DMS79 treated with DMSO at 0.1 percent for 48 hours (cell line): Measurements from ENCODE around the gene TADA2B.

ENCODE experiments used
- DNase-seq: peaks from one replicate; lab custom pipeline; 2025; lab: John Stamatoyannopoulos, UW

TADA2B gene, protein sequence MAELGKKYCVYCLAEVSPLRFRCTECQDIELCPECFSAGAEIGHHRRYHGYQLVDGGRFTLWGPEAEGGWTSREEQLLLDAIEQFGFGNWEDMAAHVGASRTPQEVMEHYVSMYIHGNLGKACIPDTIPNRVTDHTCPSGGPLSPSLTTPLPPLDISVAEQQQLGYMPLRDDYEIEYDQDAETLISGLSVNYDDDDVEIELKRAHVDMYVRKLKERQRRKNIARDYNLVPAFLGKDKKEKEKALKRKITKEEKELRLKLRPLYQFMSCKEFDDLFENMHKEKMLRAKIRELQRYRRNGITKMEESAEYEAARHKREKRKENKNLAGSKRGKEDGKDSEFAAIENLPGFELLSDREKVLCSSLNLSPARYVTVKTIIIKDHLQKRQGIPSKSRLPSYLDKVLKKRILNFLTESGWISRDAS

DNA sequence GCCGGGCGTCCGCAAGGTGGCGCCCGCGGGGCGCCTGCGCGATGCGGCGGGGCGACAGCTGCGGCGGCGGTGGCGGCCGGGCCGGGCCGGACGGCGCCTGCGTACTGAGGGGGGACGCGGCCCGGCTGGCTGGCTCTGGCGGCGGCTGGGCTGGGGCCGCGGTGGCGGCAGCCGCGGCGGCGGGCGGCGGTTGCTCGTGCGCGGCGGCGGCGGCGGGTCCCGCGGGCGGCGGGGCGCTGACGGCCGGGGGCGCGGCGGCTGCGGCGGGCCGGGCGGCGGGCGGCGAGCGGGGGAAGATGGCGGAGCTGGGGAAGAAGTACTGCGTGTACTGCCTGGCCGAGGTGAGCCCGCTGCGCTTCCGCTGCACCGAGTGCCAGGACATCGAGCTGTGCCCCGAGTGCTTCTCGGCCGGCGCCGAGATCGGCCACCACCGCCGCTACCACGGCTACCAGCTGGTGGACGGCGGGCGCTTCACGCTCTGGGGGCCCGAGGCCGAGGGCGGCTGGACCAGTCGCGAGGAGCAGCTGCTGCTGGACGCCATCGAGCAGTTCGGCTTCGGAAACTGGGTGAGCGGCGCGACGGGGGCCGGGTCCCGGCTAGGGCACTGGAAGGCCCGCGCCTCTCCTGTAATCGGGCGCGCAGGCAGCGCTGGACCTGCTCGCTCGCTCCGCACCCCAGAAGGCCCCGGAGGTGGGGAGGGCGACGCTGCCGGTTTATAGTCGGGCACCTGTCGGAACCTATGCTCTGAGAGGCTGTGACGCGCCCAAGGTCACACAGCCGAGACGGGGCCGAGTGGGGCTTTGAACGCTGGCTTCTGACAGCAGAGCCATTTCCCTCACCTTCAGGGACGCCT lies at the start of gene TADA2B:
TADA2B (plus strand) TSS at position 89 of the 853 bp plus-strand sequence; CDS start at position 297, 208 bp downstream.
- no peak for DNase-seq

DNA sequence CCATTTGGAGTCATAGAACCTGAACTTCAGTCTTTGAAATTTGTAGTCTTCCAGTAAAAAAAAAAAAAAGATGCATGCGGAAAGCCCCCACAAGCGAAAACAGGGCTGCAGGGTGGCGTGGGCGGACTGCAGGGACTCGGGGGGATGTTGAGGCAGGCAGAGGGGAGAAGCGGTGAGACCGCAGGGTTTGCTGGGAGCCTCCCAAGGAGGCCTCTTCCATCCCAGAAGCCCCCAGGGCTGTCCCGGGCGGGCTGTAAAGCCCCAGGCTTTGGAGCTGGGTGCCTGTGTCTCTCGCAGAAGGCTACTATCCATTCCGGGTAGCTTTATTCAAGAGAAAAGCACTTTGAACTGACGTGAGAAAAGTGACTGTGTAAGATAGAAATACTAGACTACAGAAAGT lies 46.7 kb upstream of the TADA2B start:
- no peak for DNase-seq

GRCh38 chr4:6999172-7000086 lies 43.7 kb upstream of the TADA2B start:
- no peak for DNase-seq

DNA sequence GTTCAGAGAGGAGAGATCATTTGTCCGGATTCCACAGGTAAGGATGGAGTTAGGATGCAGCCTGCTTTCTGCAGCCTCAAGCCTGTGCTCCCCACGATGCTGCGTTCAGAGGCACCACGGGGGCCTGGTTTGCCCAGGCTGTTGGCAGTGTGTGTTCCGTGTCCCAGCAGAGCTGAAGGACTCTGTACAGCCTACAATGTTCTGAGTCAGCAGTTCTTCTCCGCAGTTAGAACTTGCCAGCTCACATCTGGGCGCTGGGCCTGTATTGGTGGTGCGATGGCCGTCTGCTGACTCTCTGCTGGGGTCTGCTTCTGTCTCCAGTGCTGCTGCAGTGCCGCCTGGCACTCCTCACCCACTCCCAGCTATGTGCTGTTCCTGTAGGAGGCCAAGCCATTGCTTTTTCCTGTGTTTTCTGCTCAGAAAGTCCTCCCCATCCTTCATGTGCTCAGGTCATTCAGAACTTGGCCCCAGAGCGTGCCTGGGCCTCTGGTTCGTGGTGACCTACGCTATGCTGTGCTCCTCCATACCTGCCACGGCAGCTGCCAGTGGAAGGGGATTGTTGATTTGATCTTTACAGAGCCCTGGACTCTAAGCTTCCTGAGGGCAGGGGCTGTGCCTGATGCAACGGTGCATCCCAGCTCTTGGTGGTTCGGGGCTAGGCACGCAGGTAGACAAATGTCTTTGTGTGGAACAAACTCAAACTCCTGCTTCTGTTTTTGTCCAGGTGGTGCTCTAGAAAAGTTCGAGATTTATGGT lies 42.6 kb upstream of the TADA2B start:
- no peak for DNase-seq

GRCh38 chr4:7001271-7001670 lies 41.9 kb upstream of the TADA2B start:
- DNase-seq: no peak

DNA sequence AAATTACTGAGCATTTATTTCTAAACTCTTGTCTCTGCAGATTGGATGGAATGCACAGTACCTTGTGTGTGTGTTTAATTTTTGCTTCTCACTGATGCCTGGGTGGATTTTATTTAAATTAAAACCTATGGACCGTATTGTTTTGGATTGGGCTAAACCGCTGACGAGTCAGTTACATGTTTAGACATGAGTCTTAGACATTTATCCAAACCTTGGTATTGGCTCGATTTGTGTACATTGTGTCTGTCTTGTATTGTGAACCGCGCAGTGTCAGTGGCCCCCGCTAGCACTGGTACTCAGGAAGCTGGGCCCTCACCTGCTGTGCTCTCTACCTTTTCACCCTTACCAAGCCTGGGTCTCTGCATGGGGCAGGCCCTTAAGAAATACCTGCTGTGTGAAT lies 40.8 kb upstream of the TADA2B start:
- DNase-seq: no peak

- DNase-seq: no peak
These were observed 39.8 kb upstream of the TADA2B start for GRCh38 chr4:7003176-7003878.

- DNase-seq: no peak
These were observed 39.3 kb upstream of the TADA2B start for GRCh38 chr4:7003879-7004240.

DNA sequence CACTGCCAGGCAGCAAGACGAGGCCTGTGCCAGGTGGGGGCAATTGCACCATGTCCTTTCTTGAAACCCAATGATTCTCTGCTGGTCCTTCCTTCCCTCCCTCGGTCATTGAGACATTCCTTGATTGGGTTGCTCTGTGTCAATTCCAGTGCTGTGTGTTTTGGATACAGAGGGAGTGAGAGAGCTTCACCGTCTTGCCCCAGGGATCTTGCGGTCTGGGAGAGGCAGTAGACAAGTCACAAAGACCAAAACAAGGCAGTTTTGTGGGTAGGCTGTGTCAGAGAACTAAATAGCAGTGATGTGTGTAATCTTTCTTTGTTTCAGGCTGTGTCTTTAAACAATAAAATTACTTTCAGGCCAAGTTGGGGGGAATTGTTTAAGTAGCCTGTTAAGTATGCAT lies 38.8 kb upstream of the TADA2B start:
- DNase-seq: no peak

DNA sequence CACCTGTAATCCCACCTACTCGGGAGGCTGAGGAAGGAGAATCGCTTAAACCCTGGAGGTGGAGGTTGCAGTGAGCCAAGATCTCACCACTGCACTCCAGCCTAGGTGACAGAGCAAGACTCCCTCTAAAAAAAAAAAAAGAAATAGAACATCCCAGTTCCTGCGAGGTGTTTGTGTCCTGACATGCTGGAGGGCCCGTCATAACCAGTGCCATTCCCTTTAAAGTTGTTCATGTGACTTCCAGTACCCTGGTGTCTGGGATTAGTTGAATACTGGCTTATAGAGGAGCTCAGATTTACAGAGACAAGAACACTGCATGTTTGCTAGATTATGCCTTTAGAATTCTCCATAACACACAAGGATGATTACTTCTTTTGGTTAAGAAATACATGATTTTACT lies 37.6 kb upstream of the TADA2B start:
- DNase-seq: no peak

DNA sequence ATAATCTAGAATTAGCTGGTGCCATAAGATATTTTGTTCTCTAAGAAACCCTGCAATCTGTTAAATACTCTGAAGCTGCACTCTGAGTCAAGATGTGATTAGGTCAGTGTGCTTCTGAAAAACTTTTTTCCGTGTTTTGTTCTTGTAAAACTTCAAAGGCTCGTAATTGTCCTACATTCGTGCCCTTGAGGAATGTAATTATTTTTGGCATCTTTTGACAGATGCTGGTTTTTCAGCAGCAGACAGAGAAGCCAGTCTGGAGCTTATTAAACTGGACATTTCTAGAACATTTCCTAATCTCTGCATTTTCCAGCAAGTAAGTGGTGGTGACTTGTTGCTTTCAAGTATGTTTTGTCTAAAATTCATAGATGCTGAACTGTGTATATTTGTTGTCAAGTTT lies 36.8 kb upstream of the TADA2B start:
- no peak for DNase-seq

GRCh38 chr4:7007142-7007907 lies 35.8 kb upstream of the TADA2B start:
- DNase-seq: no peak

DNA sequence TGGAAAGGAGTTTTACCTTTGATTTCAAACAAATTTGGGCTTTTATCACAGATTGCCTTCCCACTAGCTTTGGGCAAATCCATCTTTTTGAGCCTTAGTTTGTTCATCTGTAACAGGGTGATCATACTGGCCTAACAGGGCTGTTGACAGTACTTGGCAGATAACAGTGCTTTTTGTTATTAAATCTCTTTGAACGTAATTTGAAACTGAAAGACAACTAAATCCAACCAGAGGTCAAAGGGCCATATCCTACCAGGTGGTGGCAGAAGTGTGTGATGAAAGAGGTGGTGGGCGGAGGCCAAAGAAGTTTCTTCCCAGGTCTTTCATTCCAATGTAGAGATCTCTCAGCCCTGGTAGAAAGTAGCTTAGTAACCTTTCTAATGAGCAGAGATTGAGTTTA lies 35.2 kb upstream of the TADA2B start:
- no peak for DNase-seq

- no peak for DNase-seq
These were observed 33.6 kb upstream of the TADA2B start for GRCh38 chr4:7009564-7009963.

DNA sequence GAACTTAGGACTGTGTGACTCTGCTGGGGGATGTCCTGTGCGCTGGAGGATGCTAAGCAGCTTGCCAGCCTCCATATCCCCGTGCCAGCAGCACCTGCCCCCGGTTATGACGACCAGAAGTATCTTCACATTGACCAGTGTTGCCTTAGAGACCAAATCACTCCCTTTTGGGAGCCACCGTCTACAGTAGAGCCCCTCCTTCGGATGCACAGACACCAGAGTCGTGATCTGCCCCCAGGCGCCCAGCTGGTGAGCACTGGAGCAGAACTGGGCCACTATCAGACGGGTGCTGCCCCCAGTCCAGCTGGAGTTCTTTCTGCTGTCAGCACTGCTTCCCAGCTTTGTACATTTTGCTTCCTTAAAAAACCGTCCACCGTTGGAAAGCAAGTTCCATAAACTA lies 30.0 kb upstream of the TADA2B start:
- DNase-seq: no peak

DNA sequence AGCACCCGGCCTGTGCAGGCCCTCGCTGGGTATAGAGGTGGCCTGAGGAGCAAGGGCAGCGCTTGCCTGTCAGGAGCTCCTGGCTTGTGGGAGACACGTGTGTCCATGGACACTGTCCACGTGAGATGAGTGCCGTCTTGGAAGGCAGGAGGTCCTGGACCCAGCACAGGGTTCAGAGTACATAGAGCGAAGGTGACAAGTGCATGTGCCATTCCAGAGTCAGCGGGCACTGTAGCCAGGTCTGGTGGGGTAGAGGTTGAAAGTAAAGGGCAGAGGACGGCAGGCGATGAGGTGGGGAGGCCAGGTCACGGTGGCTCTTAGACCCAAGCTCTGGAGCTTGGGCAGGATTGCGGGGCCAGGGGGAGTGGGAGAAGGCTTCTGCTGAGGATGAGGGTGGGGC lies 28.4 kb upstream of the TADA2B start:
- DNase-seq: no peak

- no peak for DNase-seq
These were observed 27.7 kb upstream of the TADA2B start for GRCh38 chr4:7015383-7016035.

DNA sequence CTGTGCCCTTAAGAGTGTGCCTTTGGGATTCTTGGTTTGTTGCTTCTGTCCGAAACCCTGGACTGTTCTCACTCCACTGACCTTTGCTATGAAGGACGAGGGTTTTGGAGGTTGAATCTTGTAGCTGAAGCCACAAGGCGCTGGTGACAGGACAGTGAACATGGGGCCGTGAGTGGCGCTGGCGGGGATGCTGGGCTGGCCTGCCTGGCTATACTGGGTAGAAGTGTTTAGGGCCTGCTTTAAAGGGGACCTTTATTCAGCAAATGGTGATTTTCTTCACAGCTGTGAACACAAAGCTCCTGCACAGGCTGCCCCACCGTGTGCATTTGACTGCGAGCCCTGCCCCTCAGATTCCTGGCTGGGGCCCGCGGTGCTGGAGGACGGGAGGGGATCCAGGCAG lies 27.1 kb upstream of the TADA2B start:
- no peak for DNase-seq

DNA sequence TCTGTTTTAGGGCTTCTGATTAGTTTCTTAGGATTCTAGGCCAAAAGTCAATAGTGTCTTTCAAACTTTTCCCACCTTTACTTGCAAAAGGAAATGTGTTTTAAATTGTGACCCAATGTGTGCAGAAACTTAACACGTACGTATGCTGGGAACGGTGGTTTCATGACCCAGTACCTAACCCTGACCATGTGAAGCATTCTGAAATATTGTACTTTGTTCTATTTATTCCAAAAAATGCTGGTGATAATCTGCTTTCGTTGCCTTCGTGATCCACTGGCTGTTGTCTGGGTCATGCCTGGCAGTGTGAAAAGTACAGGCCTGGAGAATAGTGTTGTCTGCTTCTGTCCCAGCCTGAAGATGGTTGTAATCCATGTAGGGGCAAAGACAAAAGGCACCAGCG lies 26.7 kb upstream of the TADA2B start:
- no peak for DNase-seq
